AG04450 (cell line): ENCODE data around the gene AGMO. TPM values are rescaled to one million over a fixed set of nuclear protein-coding genes. Genes with fewer than 3 reads are reported as not detected.

Experiments
- CTCF ChIA-PET: fragments of 300-600, 350-600 bp; formaldehyde crosslinking; extraction: SDS; loops from one replicate; lab custom pipeline; 2022; ENCODE audit warnings: antibody characterized with exemption, inconsistent platforms; lab: Charles Lee
- POLR2A ChIA-PET: fragments of 350-600 bp; formaldehyde crosslinking; extraction: SDS; loops from one replicate; lab custom pipeline; 2021; ENCODE audit warnings: antibody characterized with exemption, inconsistent platforms; lab: Yijun Ruan, JAX
- DNase-seq: peaks from one replicate; pipeline ENCODE4 v3.0.0-alpha.2; 2011; ENCODE audit warnings: low read depth, low spot score
- H3K27ac ChIP-seq: one replicate; pipeline ENCODE4 v1.5.1; 2012; ENCODE audit warnings: low read depth, low read length, control low read depth
- H3K27me3 ChIP-seq: one replicate; pipeline ENCODE4 v1.6.0; 2012; ENCODE audit warnings: low read length; ENCODE audit not compliant: control insufficient read depth, insufficient read depth
- H3K4me3 ChIP-seq: 2 replicates; pipeline ENCODE4 v1.5.1; 2011; ENCODE audit warnings: mild to moderate bottlenecking, low read depth, low read length, control low read depth
- H3K9me3 ChIP-seq: 2 replicates; pipeline ENCODE4 v1.5.1; 2012; ENCODE audit warnings: low read length; ENCODE audit not compliant: control insufficient read depth, insufficient read depth
- polyA plus RNA-seq: library from polyadenylated mRNA; depleted of rRNA; stranded (reverse); fragments of >200 nt; gene quantifications from 2 replicates; pipeline ENCODE4 v1.2.3, GENCODE V29; 2011
- TF ChIP-seq, protein P1 (sequence below): IDR thresholded peaks from 2 replicates; pipeline ENCODE4 v1.5.1; 2011; ENCODE audit warnings: low read depth, low read length, control low read depth, inconsistent platforms

Gene AGMO
- polyA plus RNA-seq, 1 experiment = 0.10 TPM

DNA sequence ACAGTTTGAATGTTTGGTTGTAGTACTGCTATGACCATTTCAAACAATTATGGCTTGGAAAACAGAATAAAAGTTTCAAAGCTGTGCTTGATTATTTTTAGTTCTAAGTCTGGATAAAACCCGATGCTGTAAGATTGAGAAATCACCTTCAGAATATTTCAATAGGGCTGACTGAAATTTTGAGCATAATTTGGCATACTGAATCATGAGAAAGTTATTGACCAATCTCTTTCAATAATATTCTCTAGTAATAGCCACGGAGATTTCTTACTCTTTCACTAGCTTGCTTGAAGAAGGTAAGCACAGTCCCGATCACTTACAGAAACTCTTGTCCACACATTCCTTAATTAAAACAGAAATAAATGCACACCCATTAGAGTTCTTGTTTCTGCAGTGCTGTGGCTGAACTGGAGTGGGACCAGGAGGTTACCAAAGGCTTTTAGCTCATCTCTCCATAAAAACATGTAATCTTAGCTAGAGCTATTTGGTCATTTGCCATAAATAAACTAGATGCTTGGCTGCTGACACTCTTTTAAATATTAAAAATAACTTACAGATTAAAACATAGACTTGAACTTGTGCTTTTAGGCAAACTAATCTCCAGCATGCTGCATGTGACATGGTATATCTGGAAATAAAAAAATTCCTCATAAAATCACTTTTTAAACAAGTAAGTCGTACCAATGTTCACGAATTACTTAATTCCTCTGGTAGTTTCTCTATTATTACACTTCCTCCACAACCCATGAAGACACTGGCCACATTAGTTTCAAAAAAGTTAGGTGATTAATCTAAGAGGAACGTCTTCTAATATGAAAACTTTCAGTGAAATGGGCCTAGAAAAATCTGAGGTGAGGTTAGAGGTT lies 97.8 kb downstream of the AGMO start:
- CTCF ChIA-PET = no interaction called here
- H3K9me3 ChIP-seq = no peaks in the 10 kb centered on the region
- TF ChIP-seq, protein P1, sequence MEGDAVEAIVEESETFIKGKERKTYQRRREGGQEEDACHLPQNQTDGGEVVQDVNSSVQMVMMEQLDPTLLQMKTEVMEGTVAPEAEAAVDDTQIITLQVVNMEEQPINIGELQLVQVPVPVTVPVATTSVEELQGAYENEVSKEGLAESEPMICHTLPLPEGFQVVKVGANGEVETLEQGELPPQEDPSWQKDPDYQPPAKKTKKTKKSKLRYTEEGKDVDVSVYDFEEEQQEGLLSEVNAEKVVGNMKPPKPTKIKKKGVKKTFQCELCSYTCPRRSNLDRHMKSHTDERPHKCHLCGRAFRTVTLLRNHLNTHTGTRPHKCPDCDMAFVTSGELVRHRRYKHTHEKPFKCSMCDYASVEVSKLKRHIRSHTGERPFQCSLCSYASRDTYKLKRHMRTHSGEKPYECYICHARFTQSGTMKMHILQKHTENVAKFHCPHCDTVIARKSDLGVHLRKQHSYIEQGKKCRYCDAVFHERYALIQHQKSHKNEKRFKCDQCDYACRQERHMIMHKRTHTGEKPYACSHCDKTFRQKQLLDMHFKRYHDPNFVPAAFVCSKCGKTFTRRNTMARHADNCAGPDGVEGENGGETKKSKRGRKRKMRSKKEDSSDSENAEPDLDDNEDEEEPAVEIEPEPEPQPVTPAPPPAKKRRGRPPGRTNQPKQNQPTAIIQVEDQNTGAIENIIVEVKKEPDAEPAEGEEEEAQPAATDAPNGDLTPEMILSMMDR = no peak
- no peak overlapping the region for H3K4me3 ChIP-seq
- H3K27ac ChIP-seq = no peak overlapping the region
- no peaks in the 10 kb centered on the region for H3K27me3 ChIP-seq
- DNase-seq = no peak
- POLR2A ChIA-PET = no interaction called here

- H3K27me3 ChIP-seq = no peaks in the 10 kb centered on the region
- H3K4me3 ChIP-seq = no peak overlapping the region
- POLR2A ChIA-PET = no interaction called here
- H3K27ac ChIP-seq = no peak overlapping the region
- TF ChIP-seq, protein P1 = no peak
- no peaks in the 10 kb centered on the region for H3K9me3 ChIP-seq
- CTCF ChIA-PET = interaction anchor here (1.9 kb wide), 1 partner anchor 615 kb away, joined by 4 read pairs; no protein-coding TSS in a partner anchor
- DNase-seq = no peak
These were observed 99.0 kb downstream of the AGMO start for GRCh38 chr7:15462721-15463389.

DNA sequence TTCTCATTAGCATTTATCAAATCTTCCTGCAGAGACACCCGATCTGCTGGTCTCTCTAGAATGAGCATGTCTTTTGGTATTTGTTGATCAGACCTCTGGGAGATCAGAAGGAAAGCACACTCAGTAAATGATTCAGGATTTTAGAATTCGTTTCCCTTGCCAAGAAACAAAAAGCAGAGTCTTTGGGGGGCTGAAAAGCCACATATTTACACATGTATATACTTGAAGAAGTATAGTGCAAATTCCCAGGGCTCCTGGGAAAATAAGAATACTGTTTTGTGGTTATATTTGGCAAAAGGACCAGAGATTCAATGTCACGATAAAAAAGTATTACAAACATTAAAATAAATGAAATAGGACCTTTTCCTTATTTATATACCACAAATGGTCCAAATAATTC lies 100.2 kb downstream of the AGMO start:
- CTCF ChIA-PET = interaction anchor here (1.9 kb wide), 1 partner anchor 616 kb away, joined by 4 read pairs; no protein-coding TSS in a partner anchor
- H3K27me3 ChIP-seq = no peaks in the 10 kb centered on the region
- no peaks in the 10 kb centered on the region for H3K9me3 ChIP-seq
- peak; percentile 77 for DNase-seq
- no peak overlapping the region for H3K27ac ChIP-seq
- no peak overlapping the region for H3K4me3 ChIP-seq
- TF ChIP-seq, protein P1 = no peak
- POLR2A ChIA-PET = no interaction called here

DNA sequence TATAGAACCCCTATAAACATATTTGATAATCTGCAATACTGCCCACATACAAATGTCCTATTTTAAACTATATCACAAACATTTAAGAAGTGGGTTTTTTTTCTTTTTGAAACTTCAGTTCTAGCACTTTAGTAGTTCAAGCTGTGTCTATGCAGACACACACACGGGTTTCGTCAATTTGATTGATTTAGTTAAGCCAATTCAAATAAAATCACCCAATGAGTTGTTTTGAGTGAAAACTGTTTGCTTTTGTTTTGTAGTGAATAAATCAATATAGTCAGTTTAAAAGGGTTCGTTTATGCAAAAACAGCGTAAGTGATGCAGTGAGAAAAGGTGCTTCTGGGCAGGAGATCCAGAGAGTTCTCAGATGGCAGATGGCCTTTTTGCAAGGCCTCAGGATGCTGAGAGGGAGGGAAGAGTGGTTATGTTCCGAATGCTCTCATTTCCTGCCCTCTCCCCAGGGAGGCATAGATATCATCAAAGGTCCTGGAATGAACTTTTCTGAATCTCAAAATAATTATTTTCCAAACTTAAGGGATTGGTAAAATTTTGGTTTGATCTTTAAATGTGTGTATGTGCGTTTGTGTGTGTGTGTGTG lies 102.7 kb downstream of the AGMO start:
- Histone ChIP-seq H3K27me3 (no peaks in the 10 kb centered on the region), H3K4me3 (no peak overlapping the region), H3K27ac (no peak overlapping the region), H3K9me3 (no peaks in the 10 kb centered on the region)
- TF ChIP-seq, protein P1 = no peak
- ChIA-PET POLR2A (interaction anchor here (0.7 kb wide), 1 partner anchor 307 kb away, joined by 8 read pairs; no protein-coding TSS in a partner anchor), CTCF (interaction anchor here (0.6 to 1.1 kb wide), 2 partner anchors 94 to 262 kb away, joined by 3 read pairs; no protein-coding TSS in a partner anchor)
- no peak for DNase-seq
